Lower leg skin (tissue), 3 donors: ENCODE results near the gene KDM4B.

Experiments
- CTCF ChIP-seq, 3 donors: fragments of 450-650 bp; IDR thresholded peaks; one replicate each; pipeline ENCODE4 v1.5.1; 2016; ENCODE audit warnings: antibody characterized with exemption in 3 of 3, mild to moderate bottlenecking in 3 of 3, moderate library complexity in 2 of 3
- POLR2A ChIP-seq, 2 donors: fragments of 450-650 bp; IDR thresholded peaks; one replicate each; pipeline ENCODE4 v1.6.1; 2016 to 2017; ENCODE audit warnings: antibody characterized with exemption in 2 of 2, mild to moderate bottlenecking in 1 of 2, moderate library complexity in 1 of 2

- no peak for TF ChIP-seq CTCF (IDR thresholded peaks at IDR 0.05)
- TF ChIP-seq POLR2A (IDR thresholded peaks at IDR 0.05), result no peak
Observed at GRCh38 chr19:5119297-5119998, 150.5 kb downstream of the KDM4B start.
